Hepatocyte (in vitro differentiated cells): ENCODE data around the gene RIMKLA. TPM values are rescaled to one million over a fixed set of nuclear protein-coding genes. Genes with fewer than 3 reads are reported as not detected.

Source experiments
- DNase-seq: peaks from one replicate; pipeline ENCODE4 v3.0.0-alpha.2; 2016; ENCODE audit warnings: low spot score
- H2AFZ ChIP-seq: fragments of 200-600 bp; sonication (generic); 2 replicates; pipeline ENCODE4 v1.6.0; 2016; ENCODE audit warnings: antibody characterized with exemption, mild to moderate bottlenecking
- H3K27ac ChIP-seq: fragments of 200-600 bp; sonication (generic); 2 replicates; pipeline ENCODE4 v1.5.1; 2016; ENCODE audit warnings: mild to moderate bottlenecking
- H3K27me3 ChIP-seq: fragments of 200-600 bp; sonication (generic); 2 replicates; pipeline ENCODE4 v1.6.1; 2016
- H3K36me3 ChIP-seq: fragments of 200-600 bp; sonication (generic); replicated peaks from 2 replicates; pipeline ENCODE4 v1.5.1; 2016; ENCODE audit warnings: low read depth; ENCODE audit not compliant: insufficient read depth
- H3K4me1 ChIP-seq: fragments of 200-600 bp; sonication (generic); 2 replicates; pipeline ENCODE4 v1.5.1; 2016; ENCODE audit warnings: mild to moderate bottlenecking, moderate library complexity; ENCODE audit not compliant: insufficient read depth
- H3K4me2 ChIP-seq: fragments of 200-600 bp; sonication (generic); 2 replicates; pipeline ENCODE4 v1.6.0; 2016
- H3K4me3 ChIP-seq: fragments of 200-600 bp; sonication (generic); 2 replicates; pipeline ENCODE4 v1.5.1; 2016; ENCODE audit warnings: mild to moderate bottlenecking
- H3K79me2 ChIP-seq: fragments of 200-600 bp; sonication (generic); 2 replicates; pipeline ENCODE4 v1.6.0; 2017; ENCODE audit warnings: mild to moderate bottlenecking
- H3K9me2 ChIP-seq: fragments of 200-600 bp; sonication (generic); replicated peaks from 2 replicates; pipeline ENCODE4 v1.6.0; 2017; ENCODE audit warnings: mild to moderate bottlenecking; ENCODE audit not compliant: insufficient read depth
- H3K9me3 ChIP-seq: fragments of 200-600 bp; sonication (generic); 2 replicates; pipeline ENCODE4 v1.5.1; 2016; ENCODE audit warnings: low read depth, mild to moderate bottlenecking
- H4K20me1 ChIP-seq: fragments of 200-600 bp; sonication (generic); 2 replicates; pipeline ENCODE4 v1.6.0; 2016; ENCODE audit warnings: mild to moderate bottlenecking; ENCODE audit not compliant: insufficient read depth, poor library complexity, severe bottlenecking
- CTCF ChIP-seq: fragments of 200-600 bp; sonication (generic); IDR thresholded peaks from 2 replicates; pipeline ENCODE4 v1.5.1; 2016; ENCODE audit warnings: antibody characterized with exemption, mild to moderate bottlenecking; ENCODE audit not compliant: poor library complexity
- EZH2 ChIP-seq: fragments of 200-600 bp; sonication (generic); IDR thresholded peaks from 2 replicates; pipeline ENCODE4 v1.6.1; 2016; ENCODE audit warnings: antibody characterized with exemption, mild to moderate bottlenecking, borderline replicate concordance
- EZH2phosphoT487 ChIP-seq: fragments of 200-600 bp; sonication (generic); IDR thresholded peaks from one replicate; pipeline ENCODE4 v1.6.1; 2018; ENCODE audit warnings: antibody characterized with exemption, mild to moderate bottlenecking, low read depth, moderate library complexity; ENCODE audit not compliant: unreplicated experiment, severe bottlenecking
- WGBS: methylation state at CpG from one replicate; pipeline ENCODE4 v1.1.6; 2016; ENCODE audit warnings: low lambda C conversion rate; ENCODE audit errors: missing lambda C conversion rate; 5-methylcytosine and 5-hydroxymethylcytosine counted together
- polyA plus RNA-seq: library from polyadenylated mRNA; unstranded; fragments of >200 nt; fragmentation: Nextera tagmentation; extraction: Ambion mirVana; gene quantifications from 2 replicates; pipeline ENCODE4 v1.2.1, GENCODE V29; 2016
- total RNA-seq: library from RNA; depleted of rRNA; stranded (reverse); fragments of >200 nt; gene quantifications from 2 replicates; pipeline ENCODE4 v1.2.3, GENCODE V29; 2014

RIMKLA gene
- total and polyA plus RNA-seq, 2 experiments from 2014 or later: 0.66 to 1.1 TPM

GRCh38 chr1:42385283-42385682, 4.7 kb downstream of the RIMKLA start:
- H3K4me1 ChIP-seq: no peaks in the 10 kb centered on the region
- TF ChIP-seq EZH2phosphoT487: no peak
- TF ChIP-seq EZH2: no peak
- no peak for TF ChIP-seq CTCF
- no peak overlapping the region for H3K4me2 ChIP-seq
- H3K9me3 ChIP-seq: no peaks in the 10 kb centered on the region
- 17% methylated on average over 1 of the region's 1 CpG for WGBS
- H3K36me3 ChIP-seq: no peaks in the 10 kb centered on the region
- H3K9me2 ChIP-seq: no peaks in the 10 kb centered on the region
- H4K20me1 ChIP-seq: no peaks in the 10 kb centered on the region
- peaks cover 22% of the 10 kb centered on the region for H3K27me3 ChIP-seq
- H2AFZ ChIP-seq: no peak overlapping the region
- no peak overlapping the region for H3K27ac ChIP-seq
- no peak for DNase-seq
- H3K4me3 ChIP-seq: no peak overlapping the region
- no peaks in the 10 kb centered on the region for H3K79me2 ChIP-seq

- Histone ChIP-seq H4K20me1 (no peaks in the 10 kb centered on the region), H3K4me2 (no peak overlapping the region), H3K79me2 (no peaks in the 10 kb centered on the region), H3K27ac (no peak overlapping the region), H3K9me3 (no peaks in the 10 kb centered on the region), H3K9me2 (no peaks in the 10 kb centered on the region), H3K36me3 (no peaks in the 10 kb centered on the region), H2AFZ (no peak overlapping the region), H3K27me3 (peaks cover 21% of the 10 kb centered on the region), H3K4me3 (no peak overlapping the region), H3K4me1 (no peaks in the 10 kb centered on the region)
- DNase-seq: no peak
- TF ChIP-seq EZH2: no peak
- TF ChIP-seq EZH2phosphoT487: no peak
- TF ChIP-seq CTCF: no peak
- WGBS: 93% methylated on average over 6 of the region's 6 CpGs
Observed at GRCh38 chr1:42386051-42386450, 5.5 kb downstream of the RIMKLA start.

- TF ChIP-seq EZH2 (no peak), EZH2phosphoT487 (no peak), CTCF (no peak)
- 60% methylated on average over 2 of the region's 2 CpGs for WGBS
Observed at GRCh38 chr1:42392255-42392654, 11.7 kb downstream of the RIMKLA start.

More at GRCh38 chr1:42392255-42392654, 11.7 kb downstream of the RIMKLA start:
- Histone ChIP-seq H3K4me3 (no peak overlapping the region), H3K36me3 (no peaks in the 10 kb centered on the region), H3K4me2 (no peak overlapping the region), H3K79me2 (no peaks in the 10 kb centered on the region), H3K9me3 (no peaks in the 10 kb centered on the region), H3K27ac (no peak overlapping the region), H2AFZ (no peak overlapping the region), H3K4me1 (no peaks in the 10 kb centered on the region), H3K9me2 (no peaks in the 10 kb centered on the region), H3K27me3 (no peaks in the 10 kb centered on the region), H4K20me1 (no peaks in the 10 kb centered on the region)
- DNase-seq: no peak
